Ovary (tissue), 9 donors: ENCODE data around the gene PDIA2. TPM values are rescaled to one million over a fixed set of nuclear protein-coding genes. Genes with fewer than 3 reads are reported as not detected.
"Not testable (repeated sequence)": the region's sequence is repeated elsewhere in the genome, so short reads cannot be mapped to it uniquely, and the experiment has no call there.

ENCODE experiments used
- DNase-seq, 5 donors: peaks; one replicate each; pipeline ENCODE4 v3.0.0-alpha.2; 2019 to 2020
- H3K27ac ChIP-seq, 2 donors: fragments of 200-600 bp; one replicate each; pipeline versions ENCODE4 v1.5.1 to v1.8.0; 2019 to 2022
- H3K27me3 ChIP-seq: fragments of 200-600 bp; one replicate; pipeline ENCODE4 v1.8.0; 2022
- H3K36me3 ChIP-seq: fragments of 200-600 bp; sonication (generic); one replicate; pipeline ENCODE4 v1.5.1; 2019
- H3K4me1 ChIP-seq: one replicate; pipeline ENCODE4 v1.8.1; 2013; ENCODE audit warnings: mild to moderate bottlenecking, moderate library complexity; ENCODE audit not compliant: insufficient read depth
- H3K4me3 ChIP-seq: fragments of 200-600 bp; sonication (generic); one replicate; pipeline ENCODE4 v1.5.1; 2017
- H3K9me3 ChIP-seq, 2 donors: fragments of 200-600 bp in 1 of 2; sonication (generic) in 1 of 2; one replicate each; pipeline versions ENCODE4 v1.5.1 to v1.8.1; 2013 to 2019; ENCODE audit warnings: mild to moderate bottlenecking in 1 of 2, moderate library complexity in 1 of 2
- CTCF ChIP-seq, 3 donors: fragments of 450-650 bp in 2 of 3; fragments of 200-600 bp in 1 of 3; IDR thresholded peaks; one replicate each; pipeline versions ENCODE4 v1.5.1 to v1.8.0; 2016 to 2022; ENCODE audit warnings: antibody characterized with exemption in 3 of 3, mild to moderate bottlenecking in 1 of 3
- EP300 ChIP-seq: sonication (generic); formaldehyde crosslinking; IDR thresholded peaks from one replicate; pipeline ENCODE4 v1.6.1; 2017; ENCODE audit warnings: antibody characterized with exemption
- POLR2A ChIP-seq: fragments of 450-650 bp; IDR thresholded peaks from one replicate; pipeline ENCODE4 v1.6.1; 2017; ENCODE audit warnings: antibody characterized with exemption, mild to moderate bottlenecking, moderate library complexity
- WGBS, 3 donors: extraction: QIAGEN DNeasy Blood & Tissue Kit in 1 of 3; methylation state at CpG; one replicate each; pipeline versions ENCODE4 v1.1.5 to v1.1.7; 2013 to 2017; 5-methylcytosine and 5-hydroxymethylcytosine counted together
- intact Hi-C, 4 donors: fragments of 100-400 bp; cut with DNase I; formaldehyde crosslinking; loops; one replicate each; pipeline versions ENCODE4 v1.11.0 to v1.15.1; 2022 to 2023
- polyA plus RNA-seq, 2 donors: library from polyadenylated mRNA; stranded (reverse); fragments of 200-250 nt in 1 of 2; fragments of 350-450 nt in 1 of 2; fragmentation: Illumina TruSeq in 1 of 2; extraction: RNeasy Lipid Tissue Mini Kit (QIAGEN cat#74804) in 1 of 2; gene quantifications; one replicate each; pipeline ENCODE4 v1.2.3, GENCODE V29; 2013 to 2014
- total RNA-seq, 7 donors: library from RNA; depleted of rRNA in 2 of 7; stranded (reverse); fragments of >200 nt in 2 of 7; fragmentation: NEBNext Ultra II Directional in 3 of 7; extraction: Animal tissue kit (Norgen Biotek cat#: 25700) in 3 of 7; gene quantifications; one replicate each; pipeline versions ENCODE4 v1.1.0 to v1.2.4, GENCODE V29; 2016 to 2023
- donor health status: DM: no; HTN: no; CAD: no; lungs with moderate emphysema.
- donor health status: DM: no; HTN: no; CAD: no.
- donor health status: Bipolar disorder and iron deficiency.
- donor health status: DM: yes; HTN: yes; CAD: no.
- donor health status: DM: no; HTN: no; CAD: no.
- donor health status: DM: yes; HTN: yes; CAD: no.

The PDIA2 gene
- total and polyA plus RNA-seq, 9 donors: 0.04 to 0.92 (median 0.32) TPM; not detected in 5

- Histone ChIP-seq H3K4me3 (no peak overlapping the region), H3K4me1 (peaks cover 15% of the 10 kb centered on the region), H3K36me3 (no peaks in the 10 kb centered on the region), H3K27ac (no peak overlapping the region), H3K9me3 (no peaks in the 10 kb centered on the region), H3K27me3 (no peaks in the 10 kb centered on the region)
- no peak for DNase-seq
- TF ChIP-seq POLR2A (no peak), CTCF (IDR thresholded peaks at IDR 0.05) (no peak), EP300 (no peak)
- 42 to 48% (median 47%) methylated on average over 6 of the region's 6 CpGs for WGBS, 3 donors
- intact Hi-C loops: no loop called here
Observed at GRCh38 chr16:333406-334094, 50.6 kb downstream of the PDIA2 start.

- DNase-seq, H3K27ac ChIP-seq, H3K27me3 ChIP-seq, intact Hi-C loops, H3K9me3 ChIP-seq, H3K36me3 ChIP-seq, H3K4me3 ChIP-seq: not testable (repeated sequence)
- 89 to 96% (median 90%) methylated on average over 5 of the region's 5 CpGs for WGBS, 3 donors
- H3K4me1 ChIP-seq: peaks cover 15% of the 10 kb centered on the region
Observed at GRCh38 chr16:334164-334832, 51.3 kb downstream of the PDIA2 start.

- H3K27me3 ChIP-seq, H3K4me3 ChIP-seq, H3K36me3 ChIP-seq, DNase-seq, H3K9me3 ChIP-seq, H3K27ac ChIP-seq, intact Hi-C loops: not testable (repeated sequence)
- 68 to 75% (median 74%) methylated on average over 11 of the region's 11 CpGs for WGBS, 3 donors
- H3K4me1 ChIP-seq: peaks cover 15% of the 10 kb centered on the region
Observed at GRCh38 chr16:334861-335632, 52.1 kb downstream of the PDIA2 start.

GRCh38 chr16:336269-336668, 53.3 kb downstream of the PDIA2 start:
- Histone ChIP-seq H3K4me1 (peaks cover 10% of the 10 kb centered on the region), H3K27me3 (no peaks in the 10 kb centered on the region), H3K36me3 (no peaks in the 10 kb centered on the region), H3K27ac (no peak overlapping the region), H3K9me3 (no peaks in the 10 kb centered on the region), H3K4me3 (no peak overlapping the region)
- DNase-seq: no peak
- 88 to 92% (median 90%) methylated on average over 11 of the region's 11 CpGs for WGBS, 3 donors
- TF ChIP-seq CTCF (IDR thresholded peaks at IDR 0.05): no peak
- no peak for TF ChIP-seq EP300
- TF ChIP-seq POLR2A: no peak
- intact Hi-C loops: no loop called here

Other genes starting within 250 kb of the PDIA2 start
- 10 to 100 TPM in 3 of 7 donors, 1 to 10 TPM in 4; 3.7 to 11.0 (median 9.9) TPM for gene POLR3K, start 229.6 kb upstream of the PDIA2 start, total RNA-seq
- gene POLR3K, start 229.6 kb upstream of the PDIA2 start, polyA plus RNA-seq: 10 to 100 TPM in 1 of 2 donors, 1 to 10 TPM in 1; 9.4 to 11.9 TPM
- gene SNRNP25, start 229.3 kb upstream of the PDIA2 start, total RNA-seq: 10 to 100 TPM; 12.8 to 27.8 (median 23.7) TPM
- gene SNRNP25, start 229.3 kb upstream of the PDIA2 start, polyA plus RNA-seq: 10 to 100 TPM; 26.9 to 35.7 TPM
- 10 to 100 TPM; 22.6 to 76.0 (median 49.2) TPM for gene RHBDF1, start 210.5 kb upstream of the PDIA2 start, total RNA-seq
- 10 to 100 TPM; 10.9 to 52.8 TPM for gene RHBDF1, start 210.5 kb upstream of the PDIA2 start, polyA plus RNA-seq
- gene MPG, start 204.9 kb upstream of the PDIA2 start, total RNA-seq: 10 to 100 TPM; 42.5 to 90.9 (median 48.4) TPM
- gene MPG, start 204.9 kb upstream of the PDIA2 start, polyA plus RNA-seq: 10 to 100 TPM in 1 of 2 donors, under 1 TPM in 1; 0.60 to 68.4 TPM
- gene NPRL3, start 144.5 kb upstream of the PDIA2 start, total RNA-seq: 10 to 100 TPM; 22.2 to 49.0 (median 38.7) TPM
- 10 to 100 TPM; 16.2 to 33.1 TPM for gene NPRL3, start 144.5 kb upstream of the PDIA2 start, polyA plus RNA-seq
- gene HBZ, start 130.5 kb upstream of the PDIA2 start, total RNA-seq: under 1 TPM in 1 of 7 donors, not detected in 6; 0.28 TPM
- gene HBZ, start 130.5 kb upstream of the PDIA2 start, polyA plus RNA-seq: not detected
- under 1 TPM in 2 of 7 donors, not detected in 5; 0.78 to 0.92 TPM for gene HBM, start 117.2 kb upstream of the PDIA2 start, total RNA-seq
- gene HBM, start 117.2 kb upstream of the PDIA2 start, polyA plus RNA-seq: not detected
- 100 to 1,000 TPM in 2 of 7 donors, 10 to 100 TPM in 4, 1 to 10 TPM in 1; 4.5 to 173 (median 75.0) TPM for gene HBA2, start 110.3 kb upstream of the PDIA2 start, total RNA-seq
- gene HBA2, start 110.3 kb upstream of the PDIA2 start, polyA plus RNA-seq: 10 to 100 TPM in 1 of 2 donors, not detected in 1; 32.1 TPM
- gene HBA1, start 106.5 kb upstream of the PDIA2 start, total RNA-seq: 100 to 1,000 TPM in 2 of 7 donors, 10 to 100 TPM in 4, 1 to 10 TPM in 1; 7.4 to 206 (median 81.2) TPM
- gene HBA1, start 106.5 kb upstream of the PDIA2 start, polyA plus RNA-seq: 1 to 10 TPM in 1 of 2 donors, under 1 TPM in 1; 0.50 to 9.6 TPM
- gene HBQ1, start 102.7 kb upstream of the PDIA2 start, total RNA-seq: not detected
- under 1 TPM in 1 of 2 donors, not detected in 1; 0.29 TPM for gene HBQ1, start 102.7 kb upstream of the PDIA2 start, polyA plus RNA-seq
- gene LUC7L, start 53.7 kb upstream of the PDIA2 start, total RNA-seq: 100 to 1,000 TPM in 1 of 7 donors, 10 to 100 TPM in 6; 60.7 to 112 (median 74.2) TPM
- gene LUC7L, start 53.7 kb upstream of the PDIA2 start, polyA plus RNA-seq: 10 to 100 TPM; 56.6 to 68.5 TPM
- gene FAM234A, start 48.3 kb upstream of the PDIA2 start, total RNA-seq: 10 to 100 TPM; 20.4 to 61.9 (median 49.2) TPM
- gene FAM234A, start 48.3 kb upstream of the PDIA2 start, polyA plus RNA-seq: 10 to 100 TPM; 37.9 to 51.7 TPM
- gene RGS11, start 7.2 kb upstream of the PDIA2 start, total RNA-seq: 1 to 10 TPM in 2 of 7 donors, under 1 TPM in 3, not detected in 2; 0.33 to 1.7 (median 0.72) TPM
- under 1 TPM; 0.44 to 0.45 TPM for gene RGS11, start 7.2 kb upstream of the PDIA2 start, polyA plus RNA-seq
- gene ARHGDIG, start 2.6 kb upstream of the PDIA2 start, total RNA-seq: under 1 TPM in 1 of 7 donors, not detected in 6; 0.77 TPM
- gene ARHGDIG, start 2.6 kb upstream of the PDIA2 start, polyA plus RNA-seq: under 1 TPM in 1 of 2 donors, not detected in 1; 0.10 TPM
- gene AXIN1, start 69.6 kb downstream of the PDIA2 start, total RNA-seq: 10 to 100 TPM; 13.7 to 27.2 (median 24.0) TPM
- 10 to 100 TPM in 1 of 2 donors, 1 to 10 TPM in 1; 3.7 to 21.8 TPM for gene AXIN1, start 69.6 kb downstream of the PDIA2 start, polyA plus RNA-seq
- 10 to 100 TPM; 38.9 to 57.7 (median 40.9) TPM for gene MRPL28, start 87.4 kb downstream of the PDIA2 start, total RNA-seq
- 10 to 100 TPM; 28.4 to 53.0 TPM for gene MRPL28, start 87.4 kb downstream of the PDIA2 start, polyA plus RNA-seq
- 10 to 100 TPM; 13.0 to 39.8 (median 23.2) TPM for gene PGAP6, start 98.8 kb downstream of the PDIA2 start, total RNA-seq
- 10 to 100 TPM; 13.9 to 17.9 TPM for gene PGAP6, start 98.8 kb downstream of the PDIA2 start, polyA plus RNA-seq
- 100 to 1,000 TPM in 3 of 7 donors, 10 to 100 TPM in 4; 48.8 to 133 (median 93.4) TPM for gene NME4, start 114.0 kb downstream of the PDIA2 start, total RNA-seq
- gene NME4, start 114.0 kb downstream of the PDIA2 start, polyA plus RNA-seq: 100 to 1,000 TPM in 1 of 2 donors, 10 to 100 TPM in 1; 72.9 to 117 TPM
- 10 to 100 TPM; 10.2 to 23.7 (median 15.1) TPM for gene DECR2, start 118.7 kb downstream of the PDIA2 start, total RNA-seq
- 10 to 100 TPM in 1 of 2 donors, 1 to 10 TPM in 1; 2.1 to 13.0 TPM for gene DECR2, start 118.7 kb downstream of the PDIA2 start, polyA plus RNA-seq
- gene RAB11FIP3, start 142.5 kb downstream of the PDIA2 start, total RNA-seq: 10 to 100 TPM; 35.9 to 58.1 (median 38.1) TPM
- 10 to 100 TPM; 18.0 to 40.1 TPM for gene RAB11FIP3, start 142.5 kb downstream of the PDIA2 start, polyA plus RNA-seq
- 10 to 100 TPM; 16.9 to 38.9 (median 30.5) TPM for gene CAPN15, start 244.5 kb downstream of the PDIA2 start, total RNA-seq
- 10 to 100 TPM in 1 of 2 donors, 1 to 10 TPM in 1; 1.6 to 19.4 TPM for gene CAPN15, start 244.5 kb downstream of the PDIA2 start, polyA plus RNA-seq